ENCODE measurements around the gene RND2. TPM values are rescaled to one million over a fixed set of nuclear protein-coding genes. Genes with fewer than 3 reads are reported as not detected.

Gene RND2
- total RNA-seq, 1 experiment from 2014 or later, result 5.5 TPM

- no peaks in the 10 kb centered on the region for H3K4me1 ChIP-seq (ENCODE audit: insufficient read depth, low read length, poor library complexity, severe bottlenecking)
- no peak overlapping the region for H3K27ac ChIP-seq (ENCODE audit: low read depth, low read length, poor library complexity, severe bottlenecking)
- H3K4me3 ChIP-seq (ENCODE audit: low read depth, low read length, poor library complexity, severe bottlenecking), result no peak overlapping the region
- no peak for DNase-seq (ENCODE audit: low spot score)
- no peak for TF ChIP-seq EZH2 (IDR thresholded peaks at IDR 0.05; ENCODE audit: borderline replicate concordance, low read depth, low read length, poor library complexity, severe bottlenecking)
- no peak for TF ChIP-seq CTCF (conservative IDR thresholded peaks at IDR 0.05; ENCODE audit: low read depth, low read length)
- H3K27me3 ChIP-seq (replicated peaks; ENCODE audit: insufficient read depth, low read depth, low read length, poor library complexity), result no peaks in the 10 kb centered on the region
- H3K36me3 ChIP-seq (ENCODE audit: insufficient read depth, low read length, poor library complexity, severe bottlenecking), result no peaks in the 10 kb centered on the region
- H3K9me3 ChIP-seq (ENCODE audit: low read depth, low read length, poor library complexity, severe bottlenecking), result no peaks in the 10 kb centered on the region
- POLR2A ChIA-PET (ENCODE audit: low non-redundant PET), result no interaction called here
- CTCF ChIA-PET, result no interaction called here
- no TSS peak for BruUV-seq (replicated peaks)
- intact Hi-C loops (cut with micrococcal nuclease; ENCODE audit: unreplicated experiment), result no loop called here
Measured at GRCh38 chr17:43039646-43040045, 14.6 kb downstream of the RND2 start.

GRCh38 chr17:43040655-43041054, 15.6 kb downstream of the RND2 start:
- H3K27ac ChIP-seq (ENCODE audit: low read depth, low read length, poor library complexity, severe bottlenecking), result no peak overlapping the region
- BruUV-seq (replicated peaks), result no TSS peak
- POLR2A ChIA-PET (ENCODE audit: low non-redundant PET), result no interaction called here
- no peaks in the 10 kb centered on the region for H3K36me3 ChIP-seq (ENCODE audit: insufficient read depth, low read length, poor library complexity, severe bottlenecking)
- DNase-seq (ENCODE audit: low spot score), result no peak
- no peaks in the 10 kb centered on the region for H3K27me3 ChIP-seq (replicated peaks; ENCODE audit: insufficient read depth, low read depth, low read length, poor library complexity)
- CTCF ChIA-PET, result no interaction called here
- H3K4me1 ChIP-seq (ENCODE audit: insufficient read depth, low read length, poor library complexity, severe bottlenecking), result no peaks in the 10 kb centered on the region
- H3K4me3 ChIP-seq (ENCODE audit: low read depth, low read length, poor library complexity, severe bottlenecking), result no peak overlapping the region
- intact Hi-C loops (cut with micrococcal nuclease; ENCODE audit: unreplicated experiment), result no loop called here
- TF ChIP-seq CTCF (conservative IDR thresholded peaks at IDR 0.05; ENCODE audit: low read depth, low read length) (no peak), EZH2 (IDR thresholded peaks at IDR 0.05; ENCODE audit: borderline replicate concordance, low read depth, low read length, poor library complexity, severe bottlenecking) (no peak)
- H3K9me3 ChIP-seq (ENCODE audit: low read depth, low read length, poor library complexity, severe bottlenecking), result no peaks in the 10 kb centered on the region

GRCh38 chr17:43042025-43042628, 17.1 kb downstream of the RND2 start:
- Histone ChIP-seq H3K36me3 (ENCODE audit: insufficient read depth, low read length, poor library complexity, severe bottlenecking) (no peaks in the 10 kb centered on the region), H3K4me3 (ENCODE audit: low read depth, low read length, poor library complexity, severe bottlenecking) (no peak overlapping the region), H3K9me3 (ENCODE audit: low read depth, low read length, poor library complexity, severe bottlenecking) (no peaks in the 10 kb centered on the region), H3K27me3 (replicated peaks; ENCODE audit: insufficient read depth, low read depth, low read length, poor library complexity) (no peaks in the 10 kb centered on the region), H3K4me1 (ENCODE audit: insufficient read depth, low read length, poor library complexity, severe bottlenecking) (no peaks in the 10 kb centered on the region), H3K27ac (ENCODE audit: low read depth, low read length, poor library complexity, severe bottlenecking) (no peak overlapping the region)
- POLR2A ChIA-PET (ENCODE audit: low non-redundant PET), result no interaction called here
- CTCF ChIA-PET, result no interaction called here
- TF ChIP-seq EZH2 (IDR thresholded peaks at IDR 0.05; ENCODE audit: borderline replicate concordance, low read depth, low read length, poor library complexity, severe bottlenecking) (no peak), CTCF (conservative IDR thresholded peaks at IDR 0.05; ENCODE audit: low read depth, low read length) (no peak)
- DNase-seq (ENCODE audit: low spot score), result no peak
- intact Hi-C loops (cut with micrococcal nuclease; ENCODE audit: unreplicated experiment), result no loop called here
- BruUV-seq (replicated peaks), result no TSS peak
